LNCaP clone FGC (cell line): ENCODE measurements around the gene ZBTB48.

Experiments
- DNase-seq: peaks from one replicate; pipeline ENCODE4 v3.0.0-alpha.2; 2011; ENCODE audit warnings: low read depth
- H3K4me3 ChIP-seq: 2 replicates; pipeline ENCODE4 v1.5.1; 2011; ENCODE audit warnings: mild to moderate bottlenecking, low read depth, low read length, control low read depth
- CTCF ChIP-seq: IDR thresholded peaks from 2 replicates; pipeline ENCODE4 v1.5.1; 2012; ENCODE audit warnings: mild to moderate bottlenecking; ENCODE audit not compliant: control insufficient read depth, insufficient read depth; ENCODE audit errors: extremely low read depth

ZBTB48 gene

GRCh38 chr1:6572653-6573383 lies 7.0 kb upstream of the ZBTB48 start:
- DNase-seq: no peak
- no peak for TF ChIP-seq CTCF
- no peak overlapping the region for H3K4me3 ChIP-seq

GRCh38 chr1:6574025-6574620 lies 5.7 kb upstream of the ZBTB48 start:
- no peak for TF ChIP-seq CTCF
- no peak overlapping the region for H3K4me3 ChIP-seq

GRCh38 chr1:6574818-6575217 lies 5.0 kb upstream of the ZBTB48 start:
- no peak for TF ChIP-seq CTCF
- no peak overlapping the region for H3K4me3 ChIP-seq
- DNase-seq: no peak

More at GRCh38 chr1:6574025-6574620, 5.7 kb upstream of the ZBTB48 start:
- no peak for DNase-seq

- no peak for TF ChIP-seq CTCF
- DNase-seq: no peak
- no peak overlapping the region for H3K4me3 ChIP-seq
These were observed 1.8 kb upstream of the ZBTB48 start for GRCh38 chr1:6577831-6578525.

DNA sequence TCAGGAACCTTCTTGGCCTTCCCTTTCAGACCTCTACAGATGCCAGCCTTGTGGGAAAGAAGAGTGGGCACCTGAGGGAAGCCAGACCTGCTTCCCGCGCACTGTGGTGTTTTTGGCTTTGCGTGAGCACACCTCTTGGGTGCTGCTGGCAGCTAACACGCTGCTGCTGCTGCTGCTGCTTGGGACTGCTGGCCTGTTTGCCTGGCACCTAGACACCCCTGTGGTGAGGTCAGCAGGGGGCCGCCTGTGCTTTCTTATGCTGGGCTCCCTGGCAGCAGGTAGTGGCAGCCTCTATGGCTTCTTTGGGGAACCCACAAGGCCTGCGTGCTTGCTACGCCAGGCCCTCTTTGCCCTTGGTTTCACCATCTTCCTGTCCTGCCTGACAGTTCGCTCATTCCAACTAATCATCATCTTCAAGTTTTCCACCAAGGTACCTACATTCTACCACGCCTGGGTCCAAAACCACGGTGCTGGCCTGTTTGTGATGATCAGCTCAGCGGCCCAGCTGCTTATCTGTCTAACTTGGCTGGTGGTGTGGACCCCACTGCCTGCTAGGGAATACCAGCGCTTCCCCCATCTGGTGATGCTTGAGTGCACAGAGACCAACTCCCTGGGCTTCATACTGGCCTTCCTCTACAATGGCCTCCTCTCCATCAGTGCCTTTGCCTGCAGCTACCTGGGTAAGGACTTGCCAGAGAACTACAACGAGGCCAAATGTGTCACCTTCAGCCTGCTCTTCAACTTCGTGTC lies 995 bp upstream of the ZBTB48 start:
- no peak for TF ChIP-seq CTCF
- DNase-seq: no peak
- H3K4me3 ChIP-seq: peak overlapping the region; percentile 95

DNA sequence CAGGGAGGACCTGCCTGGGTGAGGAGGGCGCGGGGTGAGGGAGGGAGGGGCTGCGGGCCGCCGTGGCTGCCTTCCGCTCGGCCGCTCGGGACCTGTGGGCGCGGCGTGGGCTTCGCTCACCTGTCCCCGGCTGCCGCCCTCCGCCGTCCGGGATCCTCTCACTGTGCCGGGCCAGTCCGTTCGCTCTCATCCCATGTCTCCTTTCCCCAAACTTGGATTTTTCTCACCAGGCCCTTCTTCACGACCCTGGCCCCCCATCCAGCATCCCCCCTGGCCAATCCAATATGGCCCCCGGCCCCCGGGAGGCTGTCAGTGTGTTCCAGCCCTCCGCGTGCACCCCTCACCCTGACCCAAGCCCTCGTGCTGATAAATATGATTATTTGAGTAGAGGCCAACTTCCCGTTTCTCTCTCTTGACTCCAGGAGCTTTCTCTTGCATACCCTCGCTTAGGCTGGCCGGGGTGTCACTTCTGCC lies 362 bp downstream of the ZBTB48 start:
- no peak for DNase-seq
- TF ChIP-seq CTCF: no peak
- peak overlapping the region; percentile 95 for H3K4me3 ChIP-seq
